ENCODE measurements around the gene CBFA2T2. TPM values are rescaled to one million over a fixed set of nuclear protein-coding genes. Genes with fewer than 3 reads are reported as not detected.
"Not testable (repeated sequence)": the region's sequence is repeated elsewhere in the genome, so short reads cannot be mapped to it uniquely, and the experiment has no call there.

CBFA2T2 gene
- total RNA-seq, 2 donors from 2014 or later = 20.9 to 23.8 TPM

DNA sequence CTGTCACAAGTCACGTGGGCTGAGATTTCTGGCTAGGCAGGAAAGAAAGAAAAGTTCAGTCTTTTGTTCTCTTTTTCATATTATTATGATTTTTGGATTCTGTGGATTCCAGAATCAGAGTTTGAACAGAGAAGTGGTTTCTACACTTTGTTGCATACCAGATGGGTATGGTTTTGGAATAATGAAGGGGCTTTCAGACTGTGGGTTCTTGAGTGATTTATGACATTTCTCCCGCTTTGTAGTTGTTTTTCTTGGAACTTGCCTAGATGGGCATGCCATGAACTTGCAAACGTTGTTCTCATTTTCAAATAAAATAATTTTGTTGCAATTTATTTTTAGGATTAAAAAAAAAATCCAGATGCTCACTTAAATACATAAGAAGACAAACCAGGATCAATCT is 34.4 kb downstream of the CBFA2T2 start:
- TF ChIP-seq, protein P1, sequence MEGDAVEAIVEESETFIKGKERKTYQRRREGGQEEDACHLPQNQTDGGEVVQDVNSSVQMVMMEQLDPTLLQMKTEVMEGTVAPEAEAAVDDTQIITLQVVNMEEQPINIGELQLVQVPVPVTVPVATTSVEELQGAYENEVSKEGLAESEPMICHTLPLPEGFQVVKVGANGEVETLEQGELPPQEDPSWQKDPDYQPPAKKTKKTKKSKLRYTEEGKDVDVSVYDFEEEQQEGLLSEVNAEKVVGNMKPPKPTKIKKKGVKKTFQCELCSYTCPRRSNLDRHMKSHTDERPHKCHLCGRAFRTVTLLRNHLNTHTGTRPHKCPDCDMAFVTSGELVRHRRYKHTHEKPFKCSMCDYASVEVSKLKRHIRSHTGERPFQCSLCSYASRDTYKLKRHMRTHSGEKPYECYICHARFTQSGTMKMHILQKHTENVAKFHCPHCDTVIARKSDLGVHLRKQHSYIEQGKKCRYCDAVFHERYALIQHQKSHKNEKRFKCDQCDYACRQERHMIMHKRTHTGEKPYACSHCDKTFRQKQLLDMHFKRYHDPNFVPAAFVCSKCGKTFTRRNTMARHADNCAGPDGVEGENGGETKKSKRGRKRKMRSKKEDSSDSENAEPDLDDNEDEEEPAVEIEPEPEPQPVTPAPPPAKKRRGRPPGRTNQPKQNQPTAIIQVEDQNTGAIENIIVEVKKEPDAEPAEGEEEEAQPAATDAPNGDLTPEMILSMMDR (IDR thresholded peaks at IDR 0.05) = no peak
- H3K27ac ChIP-seq = no peak overlapping the region
- intact Hi-C loops (cut with DNase I) = no loop called here

DNA sequence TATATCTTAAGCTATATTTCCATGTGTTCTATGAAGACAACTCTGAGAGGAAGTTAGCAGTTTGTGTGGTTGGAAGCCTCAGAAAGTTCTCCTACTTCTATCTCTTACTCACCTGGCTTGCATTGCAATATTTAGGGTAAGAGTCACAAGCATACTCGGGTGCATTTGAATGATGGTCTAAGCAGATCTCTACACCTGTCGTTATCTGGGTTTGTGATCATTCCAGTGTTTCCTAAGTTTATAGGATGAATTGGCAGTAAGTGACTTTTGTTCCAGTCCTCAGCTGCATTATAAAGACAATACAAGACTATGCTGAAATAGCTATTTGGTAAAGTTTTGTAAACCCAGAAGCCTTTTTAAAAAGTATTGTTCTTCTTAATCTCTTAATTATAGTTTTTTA is 36.9 kb downstream of the CBFA2T2 start:
- H3K27me3 ChIP-seq = no peaks in the 10 kb centered on the region
- DNase-seq = no peak
- intact Hi-C loops (cut with DNase I) = no loop called here
- H3K4me3 ChIP-seq = no peak overlapping the region
- TF ChIP-seq, protein P1 (IDR thresholded peaks at IDR 0.05) = no peak
- peaks cover 9% of the 10 kb centered on the region for H3K4me1 ChIP-seq
- no peak overlapping the region for H3K27ac ChIP-seq
- H3K36me3 ChIP-seq = no peaks in the 10 kb centered on the region
- H3K9ac ChIP-seq (ENCODE audit: low read depth in 2 of 2, low read length in 2 of 2) = no peak overlapping the region
- H3K9me3 ChIP-seq = no peaks in the 10 kb centered on the region

More for the DNA sequence above, 34.4 kb downstream of the CBFA2T2 start:
- no peak for DNase-seq
- Histone ChIP-seq H3K4me1 (no peaks in the 10 kb centered on the region), H3K9ac (ENCODE audit: low read depth in 2 of 2, low read length in 2 of 2) (no peak overlapping the region), H3K4me3 (no peak overlapping the region), H3K9me3 (no peaks in the 10 kb centered on the region), H3K27me3 (no peaks in the 10 kb centered on the region), H3K36me3 (no peaks in the 10 kb centered on the region)

DNA sequence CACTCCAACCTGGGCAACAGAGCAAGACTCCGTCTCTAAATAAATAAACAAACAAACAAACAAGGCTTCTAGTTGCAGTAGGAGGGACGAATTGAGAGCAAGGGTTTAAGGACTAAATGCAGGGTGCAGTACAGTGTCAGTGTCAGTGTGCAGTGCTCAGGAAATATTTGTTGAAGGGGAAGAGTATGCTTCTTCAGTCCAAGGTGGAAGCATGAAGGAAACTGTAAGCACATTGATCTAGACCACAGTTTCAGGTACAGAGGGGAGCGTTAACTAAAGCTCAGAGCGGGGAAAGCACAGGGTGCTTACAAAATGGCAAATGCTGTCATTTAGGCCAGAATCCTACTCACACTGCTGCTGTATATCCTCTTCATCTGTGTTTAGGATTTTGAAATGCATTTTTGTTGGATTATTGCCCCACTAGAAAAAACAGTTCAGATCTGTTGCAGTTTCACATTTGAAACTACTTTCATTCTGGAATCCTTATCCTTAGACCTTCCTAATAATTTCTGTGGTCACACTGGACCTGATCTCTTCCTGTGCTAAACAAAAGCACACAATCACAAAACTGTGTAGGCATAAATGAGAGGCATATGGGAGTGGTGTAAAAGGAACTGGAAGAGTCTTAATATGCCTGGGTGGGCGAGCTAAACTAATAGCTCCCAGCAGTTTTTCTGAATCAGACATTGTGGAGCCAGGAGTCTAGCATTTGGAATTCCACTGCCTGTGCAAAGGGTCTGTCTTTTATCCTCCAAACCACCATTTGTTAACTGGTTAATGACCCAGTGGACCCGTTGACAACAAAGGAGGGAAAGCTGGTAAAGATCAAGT is 41.4 kb downstream of the CBFA2T2 start:
- intact Hi-C loops (cut with DNase I) = no loop called here
- Histone ChIP-seq H3K27me3 (no peaks in the 10 kb centered on the region), H3K9ac (ENCODE audit: low read depth in 2 of 2, low read length in 2 of 2) (peak overlapping the region in 1 of 2 donors; percentile 1), H3K4me1 (peaks cover 15% of the 10 kb centered on the region), H3K9me3 (no peaks in the 10 kb centered on the region), H3K36me3 (no peaks in the 10 kb centered on the region), H3K4me3 (no peak overlapping the region), H3K27ac (no peak overlapping the region)
- no peak for DNase-seq
- TF ChIP-seq, protein P1 (IDR thresholded peaks at IDR 0.05) = no peak

DNA sequence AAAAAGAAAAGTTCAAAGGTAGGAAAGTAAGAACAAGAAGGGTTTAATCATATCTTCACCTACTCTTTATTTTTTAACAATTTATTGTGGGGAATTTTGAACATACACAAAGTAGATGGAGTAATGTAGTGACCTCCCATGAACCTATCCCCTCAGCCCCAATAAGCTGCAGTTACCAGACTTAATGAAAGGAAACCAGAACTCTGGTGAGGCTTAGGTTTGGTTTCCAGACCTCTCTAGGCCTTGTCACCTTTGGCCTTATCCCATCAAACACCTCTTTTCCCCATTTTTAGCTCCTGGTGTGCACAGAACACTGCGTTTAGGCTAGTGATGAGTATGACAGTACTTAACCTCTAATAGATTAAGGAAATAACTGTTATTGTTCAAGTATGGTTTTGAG is 42.0 kb downstream of the CBFA2T2 start:
- H3K27ac ChIP-seq = no peak overlapping the region
- TF ChIP-seq, protein P1 (IDR thresholded peaks at IDR 0.05) = no peak
- intact Hi-C loops (cut with DNase I) = no loop called here
- no peaks in the 10 kb centered on the region for H3K9me3 ChIP-seq
- H3K9ac ChIP-seq (ENCODE audit: low read depth in 2 of 2, low read length in 2 of 2) = peak overlapping the region in 1 of 2 donors; percentile 1
- H3K27me3 ChIP-seq = no peaks in the 10 kb centered on the region
- H3K4me1 ChIP-seq = peaks cover 15% of the 10 kb centered on the region
- H3K36me3 ChIP-seq = no peaks in the 10 kb centered on the region
- H3K4me3 ChIP-seq = no peak overlapping the region
- no peak for DNase-seq

DNA sequence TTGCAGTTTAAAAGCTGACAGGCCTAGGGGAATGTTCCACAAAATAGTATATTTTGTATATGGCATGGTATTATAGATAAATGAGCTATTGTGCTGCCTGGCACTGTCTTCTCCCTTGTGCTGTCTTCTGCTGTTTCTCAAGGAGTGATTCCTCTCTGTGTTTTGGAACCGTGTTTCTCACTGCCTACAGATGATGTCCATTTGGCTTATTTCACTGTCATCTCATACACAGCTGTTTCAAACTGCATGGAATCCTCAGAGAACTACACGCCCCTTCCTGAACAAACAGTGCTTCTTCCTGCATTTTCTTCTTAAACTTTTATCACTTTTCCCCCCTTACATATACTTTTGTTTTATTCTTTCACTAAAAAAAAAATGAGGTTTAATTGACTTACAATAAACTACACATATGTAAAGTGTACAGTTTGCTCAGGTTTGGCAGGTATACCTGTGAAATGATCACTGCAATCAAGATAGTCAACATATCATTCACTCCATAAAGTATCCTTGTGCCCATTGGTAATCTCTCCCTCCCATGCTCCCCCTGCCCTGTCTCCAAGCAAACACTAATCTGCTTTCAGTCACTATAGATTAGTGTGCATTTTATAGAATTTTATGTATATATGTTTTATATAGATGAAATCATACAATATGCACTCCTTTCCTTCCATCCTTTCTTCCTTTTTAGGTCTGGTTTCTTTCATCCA is 43.0 kb downstream of the CBFA2T2 start:
- H3K4me1 ChIP-seq = peaks cover 15% of the 10 kb centered on the region
- TF ChIP-seq, protein P1 (IDR thresholded peaks at IDR 0.05) = no peak
- peak overlapping the region; percentile 18 for H3K27ac ChIP-seq
- no peak overlapping the region for H3K9ac ChIP-seq (ENCODE audit: low read depth in 2 of 2, low read length in 2 of 2)
- H3K9me3 ChIP-seq = no peaks in the 10 kb centered on the region
- DNase-seq = no peak
- H3K4me3 ChIP-seq = no peak overlapping the region
- H3K27me3 ChIP-seq = no peaks in the 10 kb centered on the region
- no peaks in the 10 kb centered on the region for H3K36me3 ChIP-seq
- intact Hi-C loops (cut with DNase I) = no loop called here

DNA sequence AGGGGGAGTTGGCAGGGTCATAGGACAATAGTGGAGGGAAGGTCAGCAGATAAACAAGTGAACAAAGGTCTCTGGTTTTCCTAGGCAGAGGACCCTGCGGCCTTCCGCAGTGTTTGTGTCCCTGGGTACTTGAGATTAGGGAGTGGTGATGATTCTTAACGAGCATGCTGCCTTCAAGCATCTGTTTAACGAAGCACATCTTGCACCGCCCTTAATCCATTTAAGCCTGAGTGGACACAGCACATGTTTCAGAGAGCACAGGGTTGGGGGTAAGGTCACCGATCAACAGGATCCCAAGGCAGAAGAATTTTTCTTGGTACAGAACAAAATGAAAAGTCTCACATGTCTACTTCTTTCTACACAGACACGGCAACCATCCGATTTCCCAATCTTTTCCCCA is 45.8 kb downstream of the CBFA2T2 start:
- H3K36me3 ChIP-seq; H3K4me3 ChIP-seq; H3K27ac ChIP-seq; H3K9ac ChIP-seq (ENCODE audit: low read depth in 2 of 2, low read length in 2 of 2); H3K27me3 ChIP-seq; H3K9me3 ChIP-seq; DNase-seq; intact Hi-C loops (cut with DNase I): not testable (repeated sequence)
- H3K4me1 ChIP-seq = peaks cover 15% of the 10 kb centered on the region

Data from colonic mucosa (tissue), 4 donors.